Measurements from ENCODE around the gene CLIP4. TPM values are rescaled to one million over a fixed set of nuclear protein-coding genes. Genes with fewer than 3 reads are reported as not detected.
A peak's percentile ranks its signal among the peaks of the same experiment; 100 is the strongest.
"Not testable (repeated sequence)": the region's sequence is repeated elsewhere in the genome, so short reads cannot be mapped to it uniquely, and the experiment has no call there.

The CLIP4 gene
- total RNA-seq, 1 experiment from 2014 or later, result 40.3 TPM

GRCh38 chr2:29097569-29097968 lies 17.6 kb upstream of the CLIP4 start:
- no peak for DNase-seq (ENCODE audit: low read depth)

- DNase-seq (ENCODE audit: low read depth), result no peak
Measured at GRCh38 chr2:29100564-29100963, 14.7 kb upstream of the CLIP4 start.

GRCh38 chr2:29104688-29105087 lies 10.5 kb upstream of the CLIP4 start:
- no peak for DNase-seq (ENCODE audit: low read depth)

- DNase-seq (ENCODE audit: low read depth), result peak; percentile 37
Measured at GRCh38 chr2:29105375-29105774, 9.8 kb upstream of the CLIP4 start.

GRCh38 chr2:29106256-29106655 lies 9.0 kb upstream of the CLIP4 start:
- no peak for DNase-seq (ENCODE audit: low read depth)

GRCh38 chr2:29106980-29107388 lies 8.2 kb upstream of the CLIP4 start:
- peak; percentile 53 for DNase-seq (ENCODE audit: low read depth)

GRCh38 chr2:29107547-29107946 lies 7.7 kb upstream of the CLIP4 start:
- not testable (repeated sequence) for DNase-seq (ENCODE audit: low read depth)

- DNase-seq (ENCODE audit: low read depth), result peak; percentile 93
Measured at GRCh38 chr2:29108225-29108624, 7.0 kb upstream of the CLIP4 start.

- DNase-seq (ENCODE audit: low read depth), result no peak
Measured at GRCh38 chr2:29109246-29109645, 6.0 kb upstream of the CLIP4 start.

GRCh38 chr2:29110916-29111535 lies 4.2 kb upstream of the CLIP4 start:
- no peak for DNase-seq (ENCODE audit: low read depth)

- DNase-seq (ENCODE audit: low read depth), result no peak
Measured at GRCh38 chr2:29112379-29112778, 2.8 kb upstream of the CLIP4 start.

- peak; percentile 86 for DNase-seq (ENCODE audit: low read depth)
Measured at GRCh38 chr2:29113027-29113686, 2.1 kb upstream of the CLIP4 start.

- DNase-seq (ENCODE audit: low read depth), result peak; percentile 98
Measured at GRCh38 chr2:29113891-29114321, 1.3 kb upstream of the CLIP4 start.

- DNase-seq (ENCODE audit: low read depth), result no peak
Measured at GRCh38 chr2:29114586-29114945, 649 bp upstream of the CLIP4 start.

GRCh38 chr2:29115797-29116781 lies 874 bp downstream of the CLIP4 start:
- DNase-seq (ENCODE audit: low read depth), result peak; percentile 68

GRCh38 chr2:29117636-29118303 lies 2.6 kb downstream of the CLIP4 start:
- peak; percentile 76 for DNase-seq (ENCODE audit: low read depth)

GRCh38 chr2:29119211-29119610 lies 4.0 kb downstream of the CLIP4 start:
- DNase-seq (ENCODE audit: low read depth), result no peak

GRCh38 chr2:29120846-29121245 lies 5.6 kb downstream of the CLIP4 start:
- DNase-seq (ENCODE audit: low read depth), result no peak

- peak; percentile 89 for DNase-seq (ENCODE audit: low read depth)
Measured at GRCh38 chr2:29123617-29124349, 8.6 kb downstream of the CLIP4 start.

GRCh38 chr2:29124504-29124903 lies 9.3 kb downstream of the CLIP4 start:
- no peak for DNase-seq (ENCODE audit: low read depth)

GRCh38 chr2:29129586-29130281 lies 14.5 kb downstream of the CLIP4 start:
- no peak for DNase-seq (ENCODE audit: low read depth)
